ENCODE results near the gene CLTCL1.
"Not testable (repeated sequence)": the region's sequence is repeated elsewhere in the genome, so short reads cannot be mapped to it uniquely, and the experiment has no call there.

Gene CLTCL1

DNA sequence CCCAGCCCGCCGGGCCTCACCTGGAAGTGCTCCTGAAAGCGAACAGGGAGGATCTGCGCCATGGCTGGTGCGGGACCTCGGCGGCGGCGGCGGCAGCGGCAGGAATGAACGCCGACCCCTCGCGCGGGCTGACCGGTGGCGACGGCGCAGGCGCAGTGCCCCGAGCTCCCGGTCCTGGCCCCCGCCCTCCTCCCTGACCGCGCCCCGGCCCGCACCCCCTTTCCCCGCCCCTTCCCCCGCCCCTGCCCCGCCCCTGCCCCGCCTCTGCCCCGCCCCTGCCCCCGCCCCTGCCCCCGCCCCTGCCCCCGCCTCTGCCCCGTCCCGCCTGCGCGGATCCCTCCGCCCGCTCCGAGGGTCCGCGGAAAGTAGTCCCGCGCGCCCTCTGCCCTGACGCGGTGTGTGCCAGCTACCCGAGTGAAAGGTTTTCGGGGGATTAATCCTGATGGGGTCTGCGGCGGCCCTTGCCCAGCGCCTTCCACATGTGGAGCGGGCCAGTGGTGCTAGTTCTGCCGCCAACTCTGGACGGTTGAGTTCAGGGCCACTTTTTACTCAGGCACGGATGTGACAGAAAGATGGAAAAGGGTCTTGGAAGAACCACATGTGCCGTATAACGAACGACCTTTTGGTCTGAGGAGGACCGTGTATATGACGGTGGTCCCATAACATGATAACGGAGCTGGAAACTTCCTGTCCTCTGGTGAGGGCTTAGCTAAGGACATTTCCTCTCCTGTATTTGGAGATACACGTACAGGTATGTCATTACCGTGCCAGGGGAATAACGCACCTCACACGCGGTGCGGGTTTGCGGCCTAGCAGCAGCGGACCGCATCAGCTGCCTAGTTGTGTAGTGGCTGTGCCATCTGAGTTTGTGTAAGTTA lies at the start of gene CLTCL1:
Gene CLTCL1 (minus strand): TSS at position 140 of the 878 bp plus-strand sequence. CDS start 78 bp downstream, at position 62.
- no peak for DNase-seq

DNA sequence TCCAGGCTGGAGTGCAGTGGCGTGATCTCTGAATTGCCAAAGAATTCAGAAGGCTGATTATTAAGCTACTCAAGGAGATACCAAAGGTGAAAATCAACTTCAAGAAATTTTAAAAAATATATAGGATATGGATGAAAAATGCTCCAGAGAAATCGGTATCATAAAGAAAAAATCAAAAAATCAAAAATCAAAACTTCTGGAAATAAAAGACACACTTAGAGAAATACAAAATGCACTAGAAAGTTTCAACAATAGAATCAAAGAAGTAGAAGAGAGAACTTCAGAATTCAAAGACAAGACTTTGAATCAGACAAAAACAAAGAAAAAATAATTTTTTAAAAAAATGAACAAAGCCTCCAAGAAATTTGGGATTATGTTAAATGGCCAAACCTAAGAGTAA lies 45.6 kb upstream of the CLTCL1 start:
- no peak for DNase-seq

DNA sequence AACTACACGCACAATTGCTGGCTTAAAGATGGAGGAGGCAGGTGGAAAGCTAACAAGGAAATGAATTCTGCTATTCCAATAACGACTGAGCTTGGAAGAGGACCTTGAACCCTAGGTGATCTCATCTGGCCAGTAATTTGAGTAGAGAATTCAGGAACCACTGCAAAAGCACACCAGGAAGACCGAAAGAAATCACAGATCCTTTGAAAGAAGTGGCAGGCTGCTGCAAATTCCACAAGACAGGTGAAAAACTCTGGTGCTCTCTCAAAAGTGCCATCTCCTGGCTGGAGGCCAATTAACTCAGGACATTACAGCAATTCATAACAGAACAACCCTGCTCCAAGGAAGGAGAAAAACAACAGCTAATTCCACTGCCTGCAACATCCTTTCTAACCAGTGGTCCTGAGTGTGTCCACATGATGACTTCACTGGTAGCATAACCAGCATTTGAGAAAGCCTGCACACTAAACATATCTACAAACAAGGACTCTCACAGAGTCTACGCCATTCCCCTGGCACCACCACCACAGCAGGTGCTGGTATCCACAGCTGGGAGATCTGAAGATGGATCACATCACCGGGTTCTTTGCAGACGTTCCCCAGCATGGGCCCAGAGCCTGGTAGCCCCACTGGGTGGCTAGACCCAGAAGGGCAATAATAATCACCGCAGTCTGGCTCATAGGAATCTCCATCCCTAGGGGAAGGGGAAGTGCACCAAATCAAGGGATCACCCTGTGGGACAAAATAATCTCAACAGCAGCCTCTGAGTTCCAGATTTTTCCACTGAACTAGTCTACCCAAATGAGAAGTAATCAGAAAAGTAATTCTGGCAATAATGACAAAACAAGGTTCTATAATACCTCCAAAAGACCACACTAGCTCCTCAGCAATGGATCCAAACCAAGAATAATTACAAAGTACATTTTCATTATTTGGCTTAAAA lies 44.9 kb upstream of the CLTCL1 start:
- no peak for DNase-seq

DNA sequence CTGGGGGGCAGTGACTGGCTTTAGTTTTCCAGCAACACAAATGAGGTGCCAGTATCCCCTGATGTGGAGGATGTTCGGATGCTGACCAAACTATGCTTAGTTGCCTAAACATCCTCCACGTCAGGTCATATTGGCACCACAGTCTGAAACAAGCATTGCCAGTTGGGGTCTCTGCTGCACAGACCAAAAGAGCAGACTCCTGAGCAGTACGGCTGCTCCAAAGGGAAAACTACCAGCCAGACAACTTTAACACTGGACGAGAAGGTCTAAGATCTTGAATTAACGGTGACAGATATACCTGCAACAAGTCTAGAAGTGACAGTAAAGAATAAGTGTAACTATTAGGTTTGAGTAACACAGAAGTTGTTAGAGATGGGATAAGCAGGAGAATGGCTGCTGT lies 40.5 kb upstream of the CLTCL1 start:
- DNase-seq = no peak

DNA sequence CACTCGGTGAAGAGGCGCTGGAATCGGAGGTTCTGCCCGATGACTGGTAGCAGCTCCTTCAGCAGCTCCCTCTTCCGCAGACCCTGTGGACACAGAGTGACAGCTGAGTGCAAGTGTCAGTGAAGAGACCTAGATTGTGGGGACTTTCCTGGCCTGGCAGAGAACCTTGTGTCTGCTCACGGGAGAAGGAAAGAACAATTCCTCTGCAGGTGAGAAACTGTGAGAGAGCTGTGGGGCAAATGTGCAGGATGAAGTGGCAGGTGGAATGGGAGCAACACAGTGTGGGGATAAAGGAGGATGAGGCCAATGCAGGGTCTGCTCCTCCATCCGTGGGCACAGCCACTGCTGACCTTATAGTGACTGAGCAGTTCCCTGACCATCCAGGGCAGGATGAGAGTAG lies 40.0 kb upstream of the CLTCL1 start:
- DNase-seq = no peak

DNA sequence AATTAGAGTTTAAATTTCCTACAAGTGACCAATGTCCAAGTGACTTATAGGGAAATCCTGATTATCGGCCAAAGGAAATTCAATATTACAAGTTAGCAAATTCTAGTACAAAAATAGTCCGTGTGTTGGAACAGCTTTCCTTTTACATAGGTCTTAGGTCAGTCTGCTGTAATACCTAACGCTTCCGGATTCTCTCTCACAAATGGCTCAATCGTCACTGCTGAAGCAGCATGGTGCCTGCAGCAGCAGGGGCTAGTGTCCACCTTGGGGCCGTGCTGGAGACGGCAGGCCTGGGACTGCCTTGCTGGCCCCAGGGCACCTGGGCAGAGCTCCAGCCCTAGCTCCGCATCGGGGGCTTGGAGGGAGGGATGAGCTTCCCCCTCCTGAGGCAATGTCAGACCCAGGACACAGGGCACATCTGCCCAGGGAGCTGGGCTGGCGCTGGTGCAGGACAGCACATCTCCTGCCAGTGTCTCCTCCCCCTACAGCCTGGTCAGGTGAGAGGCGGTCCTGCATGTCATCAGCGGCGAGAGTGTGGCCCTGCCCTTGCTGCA lies 39.4 kb upstream of the CLTCL1 start:
- no peak for DNase-seq

DNA sequence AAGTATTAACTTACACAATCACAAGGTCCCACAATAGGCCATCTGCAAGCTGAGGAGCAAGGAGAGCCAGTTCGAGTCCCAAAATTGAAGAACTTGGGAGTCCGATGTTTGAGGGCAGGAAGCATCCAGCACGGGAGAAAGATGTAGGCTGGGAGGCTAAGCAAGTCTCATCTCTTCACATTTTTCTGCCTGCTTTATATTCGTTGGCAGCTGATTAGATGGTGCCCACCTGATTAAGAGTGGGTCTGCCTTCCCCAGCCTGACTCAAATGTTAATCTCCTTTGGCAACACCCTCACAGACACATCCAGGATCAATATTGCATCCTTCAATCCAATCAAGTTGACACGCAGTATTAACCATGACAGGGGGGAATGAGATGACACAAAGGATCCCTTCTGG lies 38.7 kb upstream of the CLTCL1 start:
- DNase-seq = not testable (repeated sequence)

DNA sequence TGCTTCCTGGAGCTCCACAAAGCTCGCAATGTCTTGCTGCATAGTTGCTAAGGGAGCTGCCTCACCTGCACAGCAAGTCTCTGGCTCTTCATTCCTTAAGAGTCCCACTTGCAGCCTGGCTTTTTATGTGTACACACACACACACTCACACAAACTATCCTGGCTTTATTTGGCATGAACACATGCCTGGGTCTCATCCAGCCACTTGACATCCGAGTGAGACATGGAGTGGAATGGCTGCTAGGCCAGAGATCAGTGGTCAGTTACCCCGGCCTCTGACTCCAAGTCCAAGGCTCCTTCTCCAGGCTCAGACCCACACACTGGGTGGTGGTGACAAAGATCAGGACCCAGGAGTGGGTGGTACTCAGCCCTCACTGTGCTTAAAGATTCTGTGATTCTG lies 37.9 kb upstream of the CLTCL1 start:
- no peak for DNase-seq

DNA sequence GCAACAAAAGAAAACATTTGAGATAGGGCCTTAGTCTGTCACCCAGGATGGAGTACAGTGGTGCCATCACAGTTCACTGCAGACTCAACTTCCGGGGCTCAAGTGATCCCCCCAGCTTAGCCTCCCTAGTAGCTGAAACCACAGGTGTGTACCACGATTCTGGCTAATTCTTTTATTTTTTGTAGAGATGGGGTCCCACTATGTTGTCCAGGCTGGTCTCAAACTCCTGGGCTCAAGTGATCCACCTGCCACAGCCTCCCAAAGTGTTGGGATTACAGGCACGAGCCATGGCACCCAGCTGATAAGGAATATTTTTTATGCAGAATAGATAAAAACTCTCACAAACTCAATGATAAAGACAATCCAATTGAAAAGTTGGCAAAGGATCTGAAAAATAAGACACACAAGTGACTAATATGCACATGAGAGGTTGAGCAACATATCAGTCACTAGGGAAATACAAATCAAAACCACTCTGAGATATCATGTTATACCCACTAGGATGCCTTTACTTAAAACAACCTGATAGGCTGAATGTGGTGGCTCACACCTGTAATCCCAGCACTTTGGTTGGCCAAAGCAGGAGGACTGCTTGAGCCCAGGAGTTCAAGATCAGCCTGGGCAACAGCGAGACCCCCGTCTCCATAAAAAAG lies 33.9 kb upstream of the CLTCL1 start:
- DNase-seq = no peak

DNA sequence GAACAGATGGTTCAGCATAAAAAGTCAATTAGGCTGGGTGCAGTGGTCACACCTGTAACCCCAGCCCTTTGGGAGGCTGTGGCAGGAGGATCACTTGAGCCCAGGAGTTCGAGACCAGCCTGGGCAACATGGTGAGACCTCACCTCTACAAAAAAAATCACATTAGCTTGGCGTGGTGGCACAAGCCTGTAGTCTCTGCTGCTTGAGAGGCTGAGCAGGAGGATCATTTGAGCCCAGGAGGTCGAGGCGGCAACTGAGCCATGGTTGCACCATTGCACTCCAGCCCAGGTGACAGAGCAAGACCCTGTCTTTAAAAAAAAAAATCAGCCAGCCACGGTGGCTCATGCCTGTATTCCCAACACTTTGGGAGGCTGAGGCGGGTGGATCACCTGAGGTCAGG lies 31.9 kb upstream of the CLTCL1 start:
- DNase-seq = not testable (repeated sequence)

DNA sequence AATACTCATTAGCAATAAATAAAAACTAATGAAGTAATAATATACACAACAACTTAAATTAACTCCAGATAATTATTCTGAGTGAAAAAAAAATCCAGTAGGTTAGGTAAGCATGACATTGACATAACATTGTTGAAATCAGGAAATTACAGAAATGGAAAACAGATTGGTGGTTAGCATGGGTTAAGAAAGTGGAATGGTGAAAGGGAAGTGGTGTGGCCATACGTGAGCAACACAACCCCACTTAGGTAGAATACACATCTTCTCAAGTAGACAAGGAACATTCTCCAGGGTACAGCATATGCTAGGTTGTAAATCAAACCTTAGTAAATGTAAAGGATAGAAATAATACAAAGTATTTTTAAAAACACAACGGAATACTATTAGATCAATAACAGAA lies 30.2 kb upstream of the CLTCL1 start:
- no peak for DNase-seq

DNA sequence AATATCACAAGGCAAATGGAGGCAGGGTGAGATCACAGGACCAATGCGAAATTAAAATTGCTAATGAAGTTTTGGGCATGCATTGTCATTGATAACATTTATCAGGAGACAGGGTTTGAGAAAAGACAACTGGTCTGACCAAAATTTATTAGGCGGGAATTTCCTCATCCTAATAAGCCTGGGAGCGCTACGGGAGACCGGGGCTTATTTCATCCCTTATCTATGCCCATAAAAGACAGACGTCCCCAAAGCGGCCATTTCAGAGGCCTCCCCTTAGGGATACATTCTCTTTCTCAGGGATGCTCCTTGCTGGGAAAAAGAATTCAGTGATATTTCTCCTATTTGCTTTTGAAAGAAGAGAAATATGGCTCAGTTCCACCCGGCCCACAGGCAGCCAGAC lies 28.6 kb upstream of the CLTCL1 start:
- not testable (repeated sequence) for DNase-seq

DNA sequence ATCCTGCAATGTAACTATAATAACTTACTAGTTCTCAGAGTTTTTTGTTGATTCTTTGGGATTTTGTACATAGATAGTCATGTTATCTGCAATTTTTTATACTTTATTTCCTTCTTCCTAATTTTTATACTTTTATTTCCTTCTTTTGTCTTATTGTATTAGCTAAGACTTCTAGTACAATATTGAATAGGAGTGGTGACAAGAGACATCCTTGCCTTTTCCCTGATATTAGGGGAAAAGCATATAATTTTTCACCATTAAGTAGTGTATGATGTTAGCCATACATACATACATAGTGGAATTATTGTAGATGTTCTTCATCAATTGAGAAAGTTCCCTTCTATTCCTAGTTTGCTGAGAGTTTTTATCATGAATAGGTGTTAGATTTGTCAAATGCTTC lies 27.8 kb upstream of the CLTCL1 start:
- DNase-seq = no peak

DNA sequence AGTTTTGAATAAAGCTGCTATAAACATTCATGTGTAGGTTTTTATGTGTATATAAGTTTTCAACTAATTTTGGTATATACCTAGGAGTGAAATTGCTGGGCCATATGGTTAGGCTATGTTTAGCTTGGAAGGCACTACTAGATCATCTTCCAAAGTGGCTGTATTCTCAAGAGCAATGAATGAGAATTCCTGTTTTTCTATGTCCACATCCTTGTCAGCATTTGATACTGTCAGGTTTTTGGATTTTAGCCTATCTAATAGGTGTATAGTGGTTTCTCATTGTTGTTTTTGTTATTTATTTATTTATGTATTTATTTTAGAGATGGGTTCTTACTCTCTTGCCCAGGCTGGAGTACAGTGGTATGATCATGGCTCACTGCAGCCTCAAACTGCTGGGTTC lies 26.3 kb upstream of the CLTCL1 start:
- no peak for DNase-seq

DNA sequence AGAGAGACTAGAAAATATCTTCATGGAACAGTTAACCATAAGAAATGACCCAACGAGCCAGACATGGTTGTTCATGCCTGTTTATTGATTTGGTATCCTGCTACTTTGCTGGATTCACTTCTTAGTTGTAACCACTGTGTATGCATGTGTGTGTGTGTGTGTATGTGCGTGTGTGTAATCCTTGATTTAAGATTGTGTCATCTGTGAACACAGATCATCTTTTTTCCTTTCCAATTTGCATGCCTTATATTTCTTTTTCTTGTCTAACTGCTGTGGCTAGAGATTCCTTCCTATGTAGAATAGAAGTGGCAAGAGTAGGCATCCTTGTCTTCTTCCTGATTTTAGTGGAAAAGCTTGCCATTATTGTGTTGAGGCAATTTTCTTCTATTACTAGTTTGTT lies 16.4 kb upstream of the CLTCL1 start:
- no peak for DNase-seq

DNA sequence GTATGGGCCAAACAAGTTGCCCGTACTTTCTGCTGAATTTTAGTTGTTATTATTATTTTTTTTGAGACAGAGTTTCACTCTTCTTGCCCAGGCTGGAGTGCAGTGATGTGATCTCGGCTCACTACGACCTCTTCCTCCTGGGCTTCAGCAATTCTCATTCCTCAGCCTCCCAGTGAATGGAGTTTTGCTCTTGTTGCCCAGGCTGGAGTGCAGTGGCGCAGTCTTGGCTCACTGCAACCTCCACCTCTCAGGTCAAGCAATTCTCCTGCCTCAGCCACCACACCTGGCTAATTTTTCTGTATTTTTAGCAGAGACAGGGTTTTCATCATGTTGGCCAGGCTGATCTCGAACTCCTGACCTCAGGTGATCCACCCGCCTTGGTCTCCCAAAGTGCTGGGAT lies 15.0 kb upstream of the CLTCL1 start:
- DNase-seq = not testable (repeated sequence)

DNA sequence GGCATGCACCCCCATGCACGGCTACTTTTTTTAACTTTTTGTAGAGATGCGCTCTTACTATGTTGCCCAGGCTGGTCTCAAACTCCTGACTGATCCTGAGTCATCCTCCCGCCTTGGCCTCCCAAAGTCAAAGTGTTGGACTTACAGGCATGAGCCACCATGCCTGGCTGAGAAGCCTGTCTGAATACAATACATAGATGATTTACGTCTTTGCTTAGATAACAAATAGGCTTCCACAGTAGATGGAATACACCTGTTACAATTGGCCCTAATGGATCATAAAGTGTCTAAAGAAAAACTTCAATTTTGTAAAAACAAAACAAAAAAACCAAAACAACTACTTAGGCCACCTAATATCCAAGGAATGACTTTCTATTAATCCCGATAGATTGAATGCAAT lies 13.0 kb upstream of the CLTCL1 start:
- DNase-seq = no peak

DNA sequence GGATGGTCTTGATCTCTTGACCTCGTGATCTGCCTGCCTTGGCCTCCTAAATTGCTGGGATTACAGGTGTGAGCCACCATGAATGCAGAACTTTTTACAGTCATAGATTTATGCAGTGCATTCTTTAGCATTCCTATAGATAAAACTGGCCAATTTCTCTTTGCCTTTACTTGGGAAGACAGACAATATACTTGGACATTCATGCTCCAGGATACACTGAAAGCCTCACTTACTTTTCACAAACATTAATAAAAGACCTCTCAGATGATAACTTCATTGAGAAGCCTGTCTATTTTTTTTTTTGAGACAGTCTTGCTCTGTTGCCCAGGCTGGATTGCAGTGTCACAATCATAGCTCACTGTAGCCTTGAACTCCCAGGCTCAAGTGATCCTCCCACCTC lies 12.3 kb upstream of the CLTCL1 start:
- no peak for DNase-seq

DNA sequence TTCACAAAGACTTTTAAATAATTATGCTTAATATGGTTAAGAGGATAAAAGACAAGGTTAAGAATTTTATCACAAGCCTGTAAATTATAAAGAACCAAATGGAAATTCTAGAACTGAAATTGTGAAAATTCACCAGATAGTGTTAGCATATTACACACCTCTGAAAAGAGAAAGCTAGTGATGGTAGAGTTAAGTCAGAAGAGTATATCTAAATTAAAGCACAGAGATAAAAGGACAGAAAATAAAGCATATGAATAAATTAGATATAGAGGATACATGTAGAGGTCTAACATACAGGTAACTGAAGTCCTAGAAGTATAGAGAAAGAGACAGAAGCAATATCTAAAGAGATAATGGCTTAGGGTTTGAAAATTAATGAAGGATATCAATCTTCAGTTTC lies 4.2 kb upstream of the CLTCL1 start:
- no peak for DNase-seq

DNA sequence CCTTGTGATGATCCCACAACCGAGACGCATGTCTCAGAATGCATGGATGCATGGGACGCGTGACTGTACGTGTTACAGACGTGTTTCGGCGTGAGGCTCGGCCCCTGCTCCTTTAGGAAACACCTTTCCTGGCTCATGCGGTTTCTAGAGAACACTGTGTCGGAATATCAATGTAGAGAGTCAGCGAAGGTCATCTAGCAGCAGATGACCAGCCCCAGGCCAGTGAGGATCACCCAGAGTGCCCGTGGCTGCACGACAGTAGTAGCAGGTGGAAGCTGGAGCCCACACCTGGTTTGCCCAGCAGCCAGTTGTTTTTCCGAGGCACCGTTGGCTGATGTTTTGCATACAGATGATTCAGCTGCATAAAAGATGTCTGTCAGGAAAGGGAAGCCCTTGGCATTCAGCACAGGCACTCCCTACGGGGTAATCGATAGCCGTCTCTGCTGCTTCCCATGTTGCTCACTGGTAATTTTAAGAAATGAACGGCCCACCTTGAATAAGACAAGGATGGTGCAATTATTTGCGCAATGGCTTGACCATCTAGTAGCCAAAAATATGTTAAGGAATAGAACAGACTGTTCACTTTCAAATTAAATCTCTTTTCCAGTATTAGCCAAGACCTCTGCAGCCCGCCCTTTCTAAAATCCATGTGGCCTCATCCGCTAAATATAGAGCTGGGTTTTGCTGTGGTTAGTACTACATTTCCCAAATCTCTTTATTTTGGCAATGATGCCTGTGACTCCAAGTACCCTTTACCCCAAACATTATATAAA lies 1.1 kb upstream of the CLTCL1 start:
- DNase-seq = no peak

DNA sequence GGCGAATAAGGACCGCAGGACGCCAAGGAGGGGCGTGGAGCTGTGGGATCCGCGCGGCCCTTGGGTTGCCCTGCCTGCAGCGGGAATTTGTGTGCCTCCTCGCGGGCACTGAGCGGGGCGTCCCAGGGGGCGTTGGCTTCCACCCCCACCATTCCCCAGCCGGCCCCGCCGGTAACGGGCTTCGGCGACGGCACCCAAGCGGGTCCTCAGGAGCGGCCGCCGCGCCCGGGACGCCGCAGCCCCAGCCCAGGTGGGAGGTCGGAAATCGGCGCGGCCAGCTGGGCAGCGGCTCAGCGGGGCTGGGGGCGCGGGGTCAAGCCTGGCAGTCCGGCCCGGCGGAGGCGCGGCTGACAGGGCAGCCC lies 320 bp downstream of the CLTCL1 start:
- no peak for DNase-seq

Data from SIG-M5 (cell line).